H1 (cell line): Measurements from ENCODE around the gene TRIM52. TPM values are rescaled to one million over a fixed set of nuclear protein-coding genes. Genes with fewer than 3 reads are reported as not detected.

Source experiments
- CTCF ChIA-PET: fragments of 300-600 bp; sonication (Branson Sonifier 250); formaldehyde crosslinking; loops from one replicate; lab custom pipeline; 2021; ENCODE audit not compliant: partially characterized antibody; lab: Charles Lee
- POLR2A ChIA-PET: fragments of 300-600 bp; sonication (Branson Sonifier 250); formaldehyde crosslinking; loops from one replicate; lab custom pipeline; 2021; ENCODE audit warnings: inconsistent platforms; ENCODE audit not compliant: partially characterized antibody; lab: Charles Lee
- DNase-seq, 2 experiments: peaks; one replicate each; pipeline versions ENCODE4 v3.0.0 to v3.0.0-alpha.2; 2010 to 2022; ENCODE audit warnings: low spot score in 2 of 2, low read depth in 1 of 2, mixed read lengths in 1 of 2
- FAIRE-seq: peaks from 2 replicates; lab custom pipeline; 2011; peaks lifted over from hg19 to GRCh38; lab: Jason Lieb, UNC
- H2AFZ ChIP-seq: 2 replicates; pipeline ENCODE4 v1.8.1; 2012; ENCODE audit warnings: low read length, inconsistent platforms
- H2AK5ac ChIP-seq: 2 replicates; pipeline ENCODE4 v1.6.1; 2013; ENCODE audit warnings: low read depth, low read length
- H2BK120ac ChIP-seq: replicated peaks from 2 replicates; pipeline ENCODE3; 2013; ENCODE audit warnings: low read depth, low read length, inconsistent platforms
- H2BK12ac ChIP-seq: 2 replicates; pipeline ENCODE4 v1.6.1; 2013; ENCODE audit warnings: low read depth, low read length
- H2BK15ac ChIP-seq: 2 replicates; pipeline ENCODE4 v1.6.1; 2013; ENCODE audit warnings: low read length
- H2BK20ac ChIP-seq: 2 replicates; pipeline ENCODE4 v1.6.1; 2013; ENCODE audit warnings: low read length
- H2BK5ac ChIP-seq: 2 replicates; pipeline ENCODE4 v1.6.1; 2013; ENCODE audit warnings: low read depth, low read length
- H3K14ac ChIP-seq: 2 replicates; pipeline ENCODE4 v1.6.1; 2013; ENCODE audit warnings: inconsistent platforms; ENCODE audit not compliant: insufficient read length
- H3K18ac ChIP-seq: 2 replicates; pipeline ENCODE4 v1.6.1; 2013; ENCODE audit warnings: low read length; ENCODE audit errors: extremely low read depth
- H3K23ac ChIP-seq: 2 replicates; pipeline ENCODE4 v1.6.1; 2013; ENCODE audit warnings: inconsistent platforms; ENCODE audit not compliant: insufficient read length
- H3K23me2 ChIP-seq: 2 replicates; pipeline ENCODE4 v1.6.1; 2013; ENCODE audit warnings: low read depth, low read length
- H3K27ac ChIP-seq: 2 replicates; pipeline ENCODE4 v1.6.1; 2011; ENCODE audit warnings: low read depth, low read length, inconsistent platforms
- H3K27me3 ChIP-seq, 4 experiments: replicated peaks in 1 of 4; 1 replicate in 1 of 4; 2 replicates in 3 of 4; pipeline versions ENCODE4 v1.6.1 to v1.8.1; 2011 to 2013; ENCODE audit warnings: low read length in 3 of 4, mild to moderate bottlenecking in 3 of 4, inconsistent platforms in 2 of 4, mixed read lengths in 2 of 4, moderate library complexity in 1 of 4; ENCODE audit not compliant: control insufficient read depth in 3 of 4, insufficient read depth in 3 of 4; ENCODE audit errors: extremely low read depth in 1 of 4
- H3K36me3 ChIP-seq, 4 experiments: 2 replicates each; pipeline versions ENCODE4 v1.6.1 to v1.8.1; 2011 to 2013; ENCODE audit warnings: mild to moderate bottlenecking in 4 of 4, low read length in 3 of 4, moderate library complexity in 2 of 4, control low read depth in 1 of 4, inconsistent platforms in 1 of 4; ENCODE audit not compliant: insufficient read depth in 4 of 4, control insufficient read depth in 2 of 4
- H3K4ac ChIP-seq: replicated peaks from 2 replicates; pipeline ENCODE3; 2013; ENCODE audit warnings: low read length, low read depth, mixed read lengths, inconsistent platforms; ENCODE audit not compliant: insufficient read length
- H3K4me1 ChIP-seq, 4 experiments: replicated peaks in 1 of 4; 1 replicate in 1 of 4; 2 replicates in 3 of 4; pipeline versions ENCODE4 v1.6.1 to v1.8.1; 2011 to 2013; ENCODE audit warnings: low read length in 3 of 4, inconsistent platforms in 2 of 4, mixed read lengths in 1 of 4; ENCODE audit not compliant: insufficient read depth in 4 of 4, control insufficient read depth in 3 of 4
- H3K4me2 ChIP-seq, 2 experiments: 2 replicates each; pipeline versions ENCODE4 v1.6.1 to v1.8.1; 2011 to 2013; ENCODE audit warnings: low read depth in 2 of 2, low read length in 2 of 2, control low read depth in 1 of 2, inconsistent platforms in 1 of 2, mild to moderate bottlenecking in 1 of 2; ENCODE audit not compliant: insufficient read depth in 1 of 2
- H3K4me3 ChIP-seq, 4 experiments: fragments of 200-600, 300-600 bp in 1 of 4; sonication (generic), shearing (Covaris generic), sonication (Bioruptor Twin) in 1 of 4; 2 replicates each; pipeline versions ENCODE4 v1.5.1 to v1.8.1; 2011 to 2016; ENCODE audit warnings: low read length in 4 of 4, low read depth in 3 of 4, control low read depth in 2 of 4, inconsistent platforms in 2 of 4, mild to moderate bottlenecking in 2 of 4, mixed read lengths in 1 of 4, moderate library complexity in 1 of 4; ENCODE audit not compliant: insufficient read depth in 2 of 4; ENCODE audit errors: extremely low read depth in 1 of 4
- H3K56ac ChIP-seq: replicated peaks from 2 replicates; pipeline ENCODE3; 2013; ENCODE audit warnings: low read depth, mild to moderate bottlenecking, mixed read lengths, low read length, inconsistent platforms; ENCODE audit not compliant: insufficient read length
- H3K79me1 ChIP-seq: 2 replicates; pipeline ENCODE4 v1.6.1; 2013; ENCODE audit warnings: low read depth, low read length, control low read depth
- H3K79me2 ChIP-seq, 2 experiments: 2 replicates each; pipeline versions ENCODE4 v1.6.1 to v1.8.1; 2012 to 2013; ENCODE audit warnings: low read length in 2 of 2, mild to moderate bottlenecking in 2 of 2, inconsistent platforms in 1 of 2; ENCODE audit not compliant: insufficient read depth in 2 of 2, control insufficient read depth in 1 of 2
- H3K9ac ChIP-seq, 4 experiments: replicated peaks in 1 of 4; 1 replicate in 1 of 4; 2 replicates in 3 of 4; pipeline versions ENCODE4 v1.6.1 to v1.8.1; 2011 to 2013; ENCODE audit warnings: low read depth in 3 of 4, low read length in 3 of 4, control low read depth in 2 of 4, mild to moderate bottlenecking in 2 of 4, moderate library complexity in 2 of 4, inconsistent platforms in 1 of 4; ENCODE audit errors: extremely low read depth in 1 of 4
- H3K9me3 ChIP-seq, 2 experiments: 2 replicates each; pipeline versions ENCODE4 v1.6.1 to v1.8.1; 2012 to 2013; ENCODE audit warnings: mild to moderate bottlenecking in 2 of 2, moderate library complexity in 2 of 2, control low read depth in 1 of 2, inconsistent platforms in 1 of 2, low read depth in 1 of 2, low read length in 1 of 2, mixed read lengths in 1 of 2; ENCODE audit not compliant: insufficient read depth in 2 of 2
- H4K20me1 ChIP-seq, 2 experiments: replicated peaks in 1 of 2; 2 replicates each; pipeline versions ENCODE3 to v1.8.1; 2011 to 2013; ENCODE audit warnings: inconsistent platforms in 2 of 2, low read length in 2 of 2, mild to moderate bottlenecking in 1 of 2; ENCODE audit not compliant: insufficient read depth in 2 of 2, control insufficient read depth in 1 of 2
- H4K5ac ChIP-seq: 2 replicates; pipeline ENCODE4 v1.6.1; 2013; ENCODE audit warnings: low read length, low read depth, mixed read lengths, inconsistent platforms; ENCODE audit not compliant: insufficient read length
- H4K8ac ChIP-seq: 2 replicates; pipeline ENCODE4 v1.8.0; 2013; ENCODE audit warnings: mild to moderate bottlenecking, moderate library complexity, low read length, inconsistent platforms; ENCODE audit not compliant: insufficient read depth; ENCODE audit errors: extremely low read depth
- H4K91ac ChIP-seq: replicated peaks from 2 replicates; pipeline ENCODE3; 2013; ENCODE audit warnings: low read length, mixed read lengths, inconsistent platforms; ENCODE audit not compliant: insufficient read length
- CBX5 ChIP-seq: fragments of 300-800, 300-1000 bp; sonication (generic); IDR thresholded peaks from 2 replicates; pipeline ENCODE4 v1.7.1; 2016; ENCODE audit warnings: antibody characterized with exemption, low read length, low read depth
- FOSL1 ChIP-seq: IDR thresholded peaks from 2 replicates; pipeline ENCODE4 v1.6.1; 2011; ENCODE audit warnings: mild to moderate bottlenecking, low read depth, low read length, moderate library complexity; ENCODE audit not compliant: insufficient read depth
- GABPA ChIP-seq: IDR thresholded peaks from 2 replicates; pipeline ENCODE4 v1.6.1; 2011; ENCODE audit warnings: mild to moderate bottlenecking, low read length, moderate library complexity, borderline replicate concordance; ENCODE audit not compliant: insufficient read depth
- MAX ChIP-seq: IDR thresholded peaks from 2 replicates; pipeline ENCODE4 v1.6.1; 2012; ENCODE audit warnings: inconsistent platforms
- RBBP5 ChIP-seq: IDR thresholded peaks from 2 replicates; pipeline ENCODE4 v1.7.1; 2012; ENCODE audit warnings: low read depth, mild to moderate bottlenecking, inconsistent platforms, low read length, moderate library complexity, borderline replicate concordance
- WGBS, 2 experiments: shearing (Covaris generic) in 1 of 2; methylation state at CpG; one replicate each; pipeline versions ENCODE4 v1.1.6 to v1.1.7; 2013 to 2015; ENCODE audit warnings: low lambda C conversion rate in 2 of 2, mixed read lengths in 2 of 2, inconsistent platforms in 1 of 2, low coverage in 1 of 2, missing lambda C conversion rate in 1 of 2; ENCODE audit not compliant: insufficient replicate concordance in 2 of 2, insufficient coverage in 1 of 2, insufficient read length in 1 of 2; ENCODE audit errors: extremely low coverage in 1 of 2, missing lambda C conversion rate in 1 of 2; 5-methylcytosine and 5-hydroxymethylcytosine counted together
- polyA plus RNA-seq, 7 experiments: library from polyadenylated mRNA; depleted of rRNA in 3 of 7; stranded (reverse) in 5 of 7; unstranded in 2 of 7; fragments of >200 nt in 5 of 7; fragments of 200-250 nt in 2 of 7; gene quantifications; 1 replicate in 5 of 7; 2 replicates in 1 of 7; 4 replicates in 1 of 7; pipeline versions ENCODE4 v1.2.1 to v1.2.3, GENCODE V29; 2011 to 2013; ENCODE audit warnings: missing spikeins in 2 of 7, mixed read lengths in 2 of 7
- total RNA-seq: library from RNA; stranded (reverse); fragmentation: NEBNext Ultra II Directional; extraction: Animal tissue kit (Norgen Biotek cat#: 25700); gene quantifications from 2 replicates; pipeline ENCODE4 v1.2.1, GENCODE V29; 2021

Gene TRIM52
- total and polyA plus RNA-seq, 2 of the 8 experiments (the other 6 are each of a cell fraction or from before 2014, with no cell fraction given), result 4.2 to 5.7 TPM

- DNase-seq, result no peak
- WGBS, 2 experiments, result 95% methylated on average over 4 of the region's 13 CpGs; no CpG with 5 or more reads in 1 of the 2 experiments
- CTCF ChIA-PET, result interaction anchor here (0.5 to 1.2 kb wide), 3 partner anchors 12 to 632 kb away, joined by 3 read pairs; no protein-coding TSS in a partner anchor
- H3K27ac ChIP-seq, result no peak overlapping the region
- no peak overlapping the region for H4K5ac ChIP-seq
- H3K23me2 ChIP-seq, result peaks cover 15% of the 10 kb centered on the region; the same call in 1 of the 2 replicates
- TF ChIP-seq MAX (no peak), GABPA (no peak), CBX5 (no peak), RBBP5 (no peak), FOSL1 (no peak)
- TF ChIP-seq, all 59 proteins: peak for 0
- H2BK15ac ChIP-seq, result no peak overlapping the region
- H3K79me1 ChIP-seq, result peaks cover 2% of the 10 kb centered on the region
- no peak overlapping the region for H3K23ac ChIP-seq
- no peak overlapping the region for H3K4me2 ChIP-seq
- no peak overlapping the region for H2BK120ac ChIP-seq
- no peaks in the 10 kb centered on the region for H3K9me3 ChIP-seq
- H4K8ac ChIP-seq, result peak overlapping the region; percentile 51; the same call in 1 of the 2 replicates
- no peak overlapping the region for H2AFZ ChIP-seq
- H2AK5ac ChIP-seq, result no peak overlapping the region
- no peak overlapping the region for H3K4me3 ChIP-seq
- H4K20me1 ChIP-seq, result peaks cover 4 to 14% of the 10 kb centered on the region in 2 experiments
- H3K56ac ChIP-seq, result no peak overlapping the region
- no peak overlapping the region for H3K4ac ChIP-seq
- H3K36me3 ChIP-seq, result peaks cover 2 to 19% (median 6%) of the 10 kb centered on the region in 4 experiments; a peak in 7 of 8 replicates
- no peak overlapping the region for H2BK12ac ChIP-seq
- no peak for FAIRE-seq
- H3K18ac ChIP-seq, result no peak overlapping the region
- H3K4me1 ChIP-seq, result no peaks in the 10 kb centered on the region
- H3K14ac ChIP-seq, result no peak overlapping the region
- no peaks in the 10 kb centered on the region for H3K27me3 ChIP-seq
- peaks cover 0 to 31% of the 10 kb centered on the region in 2 experiments; a peak in 3 of 4 replicates for H3K79me2 ChIP-seq
- POLR2A ChIA-PET, result interaction anchor here (0.8 to 3.8 kb wide), 5 partner anchors 23 to 47 kb away, joined by 3 to 30 read pairs (median 3); partner anchors contain the start of gene TRIM52
- H3K9ac ChIP-seq, result no peak overlapping the region
- no peak overlapping the region for H4K91ac ChIP-seq
- H2BK5ac ChIP-seq, result no peak overlapping the region
- H2BK20ac ChIP-seq, result no peak overlapping the region
Measured at GRCh38 chr5:181283347-181283746, 22.4 kb upstream of the TRIM52 start.
